Endothelial cell of umbilical vein (primary cell): Measurements from ENCODE around the gene PAPLN. TPM values are rescaled to one million over a fixed set of nuclear protein-coding genes. Genes with fewer than 3 reads are reported as not detected.

Experiments
- Bru-seq: library from RNA; stranded (reverse); fragments of 400-500 nt; gene quantifications from one replicate; lab custom pipeline; 2021; lab: Mats Ljungman, UMichigan
- BruChase-seq, 2 experiments: library from RNA; stranded (reverse); fragments of 400-500 nt; gene quantifications; one replicate each; lab custom pipeline; 2021; lab: Mats Ljungman, UMichigan
- BruUV-seq: library from RNA; stranded (reverse); fragments of 400-500 nt; replicated peaks from 2 replicates; lab custom pipeline; 2021; lab: Mats Ljungman, UMichigan
- CTCF ChIA-PET: fragments of 300-600, 350-600 bp; sonication (Branson Sonifier 250); formaldehyde crosslinking; loops from one replicate; lab custom pipeline; 2021; ENCODE audit warnings: antibody characterized with exemption, inconsistent platforms; lab: Charles Lee
- POLR2A ChIA-PET: fragments of 300-600, 350-600 bp; sonication (Branson Sonifier 250); formaldehyde crosslinking; loops from one replicate; lab custom pipeline; 2021; ENCODE audit warnings: antibody characterized with exemption, inconsistent platforms; lab: Charles Lee
- DNase-seq: peaks from one replicate; pipeline ENCODE4 v3.0.0-alpha.2; 2011; ENCODE audit warnings: low read depth, low spot score
- FAIRE-seq: peaks from 2 replicates; lab custom pipeline; 2011; peaks lifted over from hg19 to GRCh38; lab: Jason Lieb, UNC
- H2AFZ ChIP-seq: 2 replicates; pipeline ENCODE4 v1.6.0; 2012; ENCODE audit warnings: low read depth, low read length, control low read depth, inconsistent platforms
- H3K27ac ChIP-seq: 2 replicates; pipeline ENCODE4 v1.5.1; 2011; ENCODE audit warnings: low read depth, mild to moderate bottlenecking, control low read depth, low read length, moderate library complexity; ENCODE audit not compliant: insufficient read depth
- H3K27me3 ChIP-seq, 2 experiments: 2 replicates each; pipeline versions ENCODE4 v1.6.0 to v1.6.1; 2011; ENCODE audit warnings: low read length in 2 of 2, mixed read lengths in 1 of 2; ENCODE audit not compliant: control insufficient read depth in 2 of 2, insufficient read depth in 2 of 2
- H3K36me3 ChIP-seq, 2 experiments: 2 replicates in 1 of 2; 3 replicates in 1 of 2; pipeline ENCODE4 v1.5.1; 2011; ENCODE audit warnings: low read length in 2 of 2, mild to moderate bottlenecking in 1 of 2, moderate library complexity in 1 of 2; ENCODE audit not compliant: control insufficient read depth in 2 of 2, insufficient read depth in 2 of 2; ENCODE audit errors: extremely low read depth in 1 of 2
- H3K4me1 ChIP-seq: 3 replicates; pipeline ENCODE4 v1.5.1; 2011; ENCODE audit warnings: mild to moderate bottlenecking, low read length; ENCODE audit not compliant: control insufficient read depth, insufficient read depth; ENCODE audit errors: extremely low read depth
- H3K4me2 ChIP-seq: 2 replicates; pipeline ENCODE4 v1.6.1; 2011; ENCODE audit warnings: low read length, control low read depth, mixed read lengths; ENCODE audit not compliant: insufficient read depth
- H3K4me3 ChIP-seq, 3 experiments: fragments of 200-600 bp in 1 of 3; sonication (generic), shearing (Covaris generic) in 1 of 3; replicated peaks in 1 of 3; 2 replicates each; pipeline ENCODE4 v1.5.1; 2011 to 2016; ENCODE audit warnings: control low read depth in 3 of 3, low read length in 3 of 3, mild to moderate bottlenecking in 2 of 3, inconsistent platforms in 1 of 3, low read depth in 1 of 3, moderate library complexity in 1 of 3; ENCODE audit not compliant: insufficient read depth in 1 of 3
- H3K79me2 ChIP-seq: 2 replicates; pipeline ENCODE4 v1.6.0; 2012; ENCODE audit warnings: low read length, inconsistent platforms; ENCODE audit not compliant: control insufficient read depth, insufficient read depth
- H3K9ac ChIP-seq: replicated peaks from 2 replicates; pipeline ENCODE3; 2011; ENCODE audit warnings: low read length, control low read depth; ENCODE audit not compliant: insufficient read depth; ENCODE audit errors: extremely low read depth
- H3K9me1 ChIP-seq: replicated peaks from 3 replicates; pipeline ENCODE4 v1.6.0; 2011; ENCODE audit warnings: mild to moderate bottlenecking, low read length; ENCODE audit not compliant: control insufficient read depth, insufficient read depth; ENCODE audit errors: extremely low read depth
- H3K9me3 ChIP-seq: replicated peaks from 2 replicates; pipeline ENCODE4 v1.5.1; 2012; ENCODE audit warnings: low read length, inconsistent platforms; ENCODE audit not compliant: control insufficient read depth, insufficient read depth
- H4K20me1 ChIP-seq: replicated peaks from 2 replicates; pipeline ENCODE3; 2011; ENCODE audit warnings: mild to moderate bottlenecking, low read length; ENCODE audit not compliant: control insufficient read depth, insufficient read depth; ENCODE audit errors: extremely low read depth
- CTCF ChIP-seq, 2 donors: IDR thresholded peaks; 1 replicate in 1 of 2; 2 replicates in 1 of 2; pipeline ENCODE4 v1.5.1; 2011; ENCODE audit warnings: low read length in 2 of 2, mild to moderate bottlenecking in 2 of 2, moderate library complexity in 2 of 2, control low read depth in 1 of 2, inconsistent platforms in 1 of 2, low read depth in 1 of 2; ENCODE audit not compliant: insufficient read depth in 1 of 2; ENCODE audit errors: extremely low read depth in 1 of 2
- EZH2 ChIP-seq: IDR thresholded peaks from 2 replicates; pipeline ENCODE4 v1.6.1; 2012; ENCODE audit warnings: borderline replicate concordance, low read depth, mild to moderate bottlenecking, moderate library complexity, low read length, inconsistent platforms; ENCODE audit not compliant: severe bottlenecking
- FOS ChIP-seq: IDR thresholded peaks from 2 replicates; pipeline ENCODE4 v1.6.1; 2011; ENCODE audit warnings: mild to moderate bottlenecking, low read length, moderate library complexity, borderline replicate concordance; ENCODE audit not compliant: insufficient read depth
- GATA2 ChIP-seq: IDR thresholded peaks from 2 replicates; pipeline ENCODE4 v1.7.0; 2011; ENCODE audit warnings: low read depth, mild to moderate bottlenecking, moderate library complexity, mixed read lengths, low read length; ENCODE audit not compliant: insufficient read length, insufficient read depth
- JUN ChIP-seq: IDR thresholded peaks from 2 replicates; pipeline ENCODE4 v1.6.1; 2011; ENCODE audit warnings: borderline replicate concordance, low read depth; ENCODE audit not compliant: insufficient read length, insufficient read depth
- MAX ChIP-seq: IDR thresholded peaks from 2 replicates; pipeline ENCODE4 v1.6.1; 2011; ENCODE audit not compliant: insufficient read depth, insufficient read length
- MYC ChIP-seq: IDR thresholded peaks from one replicate; pipeline ENCODE4 v1.6.1; 2011; ENCODE audit warnings: mild to moderate bottlenecking, low read depth, low read length
- POLR2A ChIP-seq: IDR thresholded peaks from 2 replicates; pipeline ENCODE4 v1.6.1; 2012; ENCODE audit warnings: low read depth, mild to moderate bottlenecking, control low read depth, low read length
- POLR2AphosphoS5 ChIP-seq: IDR thresholded peaks from 2 replicates; pipeline ENCODE4 v1.6.1; 2012; ENCODE audit warnings: low read depth, mild to moderate bottlenecking, control low read depth, low read length, moderate library complexity; ENCODE audit not compliant: insufficient read depth
- dilution Hi-C: fragments of 300-500 bp; cut with MboI; formaldehyde crosslinking; loops from one replicate; pipeline ENCODE4 v1.15.0; 2019; ENCODE audit warnings: low sequenced_read_pairs; ENCODE audit not compliant: extremely low pct_ligation_motif_present
- intact Hi-C: fragments of 100-400 bp; cut with micrococcal nuclease; formaldehyde crosslinking; loops from one replicate; pipeline ENCODE4 v1.10.0; 2022
- long read RNA-seq: library from polyadenylated mRNA; stranded (forward); transcript quantifications from one replicate; pipeline ENCODE4 v2.0.0, GENCODE V29; 2021
- polyA minus RNA-seq, 3 experiments: library from RNA; depleted of rRNA, polyadenylated mRNA; stranded (reverse); fragments of >200 nt; gene quantifications; 1 replicate in 1 of 3; 2 replicates in 2 of 3; pipeline ENCODE4 v1.2.3, GENCODE V29; 2011
- polyA plus RNA-seq, 4 experiments: library from polyadenylated mRNA; depleted of rRNA in 3 of 4; stranded (reverse) in 3 of 4; unstranded in 1 of 4; fragments of >200 nt; gene quantifications; 2 replicates each; pipeline versions ENCODE4 v1.2.1 to v1.2.3, GENCODE V29; 2011 to 2012; ENCODE audit warnings: missing spikeins in 1 of 4
- total RNA-seq: library from RNA; stranded (reverse); gene quantifications from 2 replicates; pipeline ENCODE4 v1.2.3, GENCODE V29; 2021

The PAPLN gene
- total RNA-seq (3.1 and 6.4 TPM in 2 replicates), polyA plus RNA-seq (5.5 and 6.0 TPM in 2 replicates), polyA minus RNA-seq (4.1 and 9.1 TPM in 2 replicates), Bru-seq, nascent RNA (percentile 33 among the genes with signal in this experiment), BruChase-seq, experiment 1, labeled RNA remaining after a 6-hour chase (percentile 22 among the genes with signal in this experiment), BruChase-seq, experiment 2, labeled RNA remaining after a 2-hour chase (percentile 25 among the genes with signal in this experiment)
- 1.5 and 2.8 TPM in 2 replicates for polyA plus RNA-seq (2011; cell fraction: cytosol; rRNA removed)
- polyA plus RNA-seq (2011; cell fraction: nucleus; rRNA removed) = 23.3 and 32.9 TPM in 2 replicates
- polyA plus RNA-seq (2012) = 5.8 and 9.0 TPM in 2 replicates
- 0.82 TPM for polyA minus RNA-seq (2011; cell fraction: cytosol; rRNA and poly(A)+ RNA removed)
- polyA minus RNA-seq (2011; cell fraction: nucleus; rRNA and poly(A)+ RNA removed) = 6.4 and 10.1 TPM in 2 replicates
- long read RNA-seq, full-length matches to known transcripts = 5 of 11 reads
- long read RNA-seq, partial matches to known transcripts = 0 of 11 reads
- long read RNA-seq, other reads (novel, unspliced or antisense) = 6 of 11 reads

- no peak for FAIRE-seq
- no peak within 1 kb of the TSS for H3K9ac ChIP-seq
- H3K79me2 ChIP-seq = no peaks in the 10 kb centered on the region
- no peaks in the 10 kb centered on the region for H3K9me3 ChIP-seq
- H3K36me3 ChIP-seq = no peaks in the 10 kb centered on the region
- dilution Hi-C loops = no loop called here
- H2AFZ ChIP-seq = peak within 1 kb of the TSS; percentile 44
- H3K4me2 ChIP-seq = peak within 1 kb of the TSS; percentile 43
- no peak for TF ChIP-seq GATA2
- TF ChIP-seq POLR2AphosphoS5 = no peak
- no peak for TF ChIP-seq MAX
- no peak for TF ChIP-seq FOS
- no peak for TF ChIP-seq MYC
- TF ChIP-seq EZH2 = peak; percentile 58
- no peak for TF ChIP-seq CTCF (IDR thresholded peaks at IDR 0.05; ENCODE audit: extremely low read depth in 1 of 2, insufficient read depth in 1 of 2, low read depth in 1 of 2, low read length in 2 of 2)
- TF ChIP-seq POLR2A = no peak
- TF ChIP-seq JUN = no peak
- H3K9me1 ChIP-seq = no peaks in the 10 kb centered on the region
- H3K4me3 ChIP-seq = peak within 1 kb of the TSS in 2 of 3 experiments; percentile 34 to 44
- peaks cover 5 to 6% of the 10 kb centered on the region in 2 experiments for H3K27me3 ChIP-seq
- BruUV-seq = no TSS peak
- intact Hi-C loops = no loop called here
- no peak for DNase-seq
- ChIA-PET CTCF (interaction anchor here (1.5 kb wide), 2 partner anchors 58 to 64 kb away, joined by 3 to 8 read pairs; no protein-coding TSS in a partner anchor), POLR2A (no interaction called here)
- H3K27ac ChIP-seq = no peak within 1 kb of the TSS
- no peaks in the 10 kb centered on the region for H4K20me1 ChIP-seq
- peaks cover 29% of the 10 kb centered on the region for H3K4me1 ChIP-seq
Observed at GRCh38 chr14:73237219-73237785, at the start of gene PAPLN. TSS of gene PAPLN (plus strand) at chr14:73237506. CDS start at chr14:73239779, 2,273 bp downstream.
